Measurements from ENCODE around the gene CATSPERB.
A peak's percentile ranks its signal among the peaks of the same experiment; 100 is the strongest.
"Not testable (repeated sequence)": the region's sequence is repeated elsewhere in the genome, so short reads cannot be mapped to it uniquely, and the experiment has no call there.

Gene CATSPERB

GRCh38 chr14:91731986-91732385 lies at the start of gene CATSPERB:
Gene CATSPERB, minus strand, starts transcription at chr14:91732086. Its CDS starts 2,607 bp downstream, at chr14:91729479.
- DNase-seq (ENCODE audit: extremely low read depth in 1 of 2, low read depth in 1 of 2) = no peak

DNA sequence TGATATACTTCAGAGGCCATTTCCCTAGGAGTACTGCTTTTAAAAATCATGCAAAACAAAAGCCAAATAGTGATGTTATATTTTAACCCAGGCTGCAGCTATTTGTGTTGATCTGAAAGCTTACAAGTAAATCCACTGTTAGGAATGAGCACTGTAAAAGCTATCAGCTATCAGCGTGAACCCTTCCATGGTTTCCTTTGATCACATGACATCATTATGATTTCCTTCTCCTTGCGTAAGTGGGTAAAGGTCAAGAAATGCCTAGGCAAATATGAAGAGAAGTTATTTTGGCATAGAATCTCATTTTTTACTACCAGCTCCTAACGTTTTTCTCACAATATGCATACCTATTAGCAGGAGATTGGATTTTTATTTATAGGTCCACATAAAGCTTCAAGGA lies 48.6 kb upstream of the CATSPERB start:
- DNase-seq (ENCODE audit: extremely low read depth in 1 of 2, low read depth in 1 of 2) = no peak

DNA sequence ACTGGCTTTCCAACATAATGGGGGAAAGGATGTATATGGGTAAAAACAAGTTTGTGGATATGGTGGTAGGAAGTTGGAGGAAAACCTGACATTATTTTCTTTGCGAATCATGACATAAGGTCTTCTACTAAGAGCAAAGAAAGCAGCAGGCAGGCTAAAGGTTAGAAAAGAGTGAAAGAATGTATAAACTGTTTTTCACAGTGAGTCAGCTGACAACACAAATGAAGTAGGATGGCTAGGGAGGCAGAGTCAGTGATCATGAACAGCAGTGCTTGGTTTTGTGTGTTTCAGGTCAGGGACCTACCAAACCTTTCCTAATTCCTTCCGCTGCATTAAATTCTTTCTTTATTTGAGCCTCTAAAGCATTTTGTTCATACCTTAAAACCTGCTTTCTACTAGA lies 46.3 kb upstream of the CATSPERB start:
- DNase-seq (ENCODE audit: extremely low read depth in 1 of 2, low read depth in 1 of 2) = no peak

DNA sequence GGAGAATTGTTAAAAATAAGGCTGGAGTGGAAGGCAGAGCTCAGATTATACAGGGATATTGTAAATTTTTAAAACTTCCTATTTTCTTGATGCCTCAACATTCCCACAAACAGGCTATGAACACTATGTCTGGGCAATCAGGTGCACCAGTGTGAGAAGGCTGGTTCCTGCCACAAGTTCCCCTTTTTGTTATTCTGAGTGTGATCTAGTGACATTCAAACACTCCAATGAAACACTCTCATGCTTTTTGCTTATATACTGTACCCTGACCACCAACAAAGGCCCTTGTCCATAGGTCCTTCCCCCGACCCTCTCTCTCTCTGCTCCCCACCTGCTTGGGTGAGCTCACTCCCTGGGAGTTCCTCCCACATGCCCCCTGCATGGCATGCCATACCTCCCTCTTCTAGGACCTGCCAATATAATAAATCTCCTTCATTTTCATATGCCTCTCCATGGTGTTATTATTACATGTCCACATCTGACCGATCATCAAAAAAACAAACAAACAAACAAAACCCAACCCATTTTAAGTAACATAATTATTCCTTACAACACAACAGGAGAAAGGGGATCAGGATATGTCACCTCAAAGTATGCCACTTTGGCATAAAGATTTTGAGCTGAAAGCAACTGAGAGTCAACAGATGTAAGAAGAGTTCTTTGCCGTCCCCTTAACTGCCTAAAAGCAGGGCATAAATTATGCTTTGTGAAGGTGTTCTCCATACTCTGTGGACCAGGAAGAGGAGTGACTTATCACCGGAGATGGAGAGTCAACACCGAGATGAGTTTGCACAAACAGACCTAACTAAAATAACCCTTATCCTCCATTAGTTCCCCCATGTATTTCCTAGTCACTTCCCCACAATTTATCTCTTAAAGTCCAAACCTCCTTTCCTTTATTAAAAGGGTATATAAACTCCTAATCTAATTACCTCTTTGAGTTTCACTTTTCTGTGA lies 42.5 kb upstream of the CATSPERB start:
- no peak for DNase-seq (ENCODE audit: extremely low read depth in 1 of 2, low read depth in 1 of 2)

DNA sequence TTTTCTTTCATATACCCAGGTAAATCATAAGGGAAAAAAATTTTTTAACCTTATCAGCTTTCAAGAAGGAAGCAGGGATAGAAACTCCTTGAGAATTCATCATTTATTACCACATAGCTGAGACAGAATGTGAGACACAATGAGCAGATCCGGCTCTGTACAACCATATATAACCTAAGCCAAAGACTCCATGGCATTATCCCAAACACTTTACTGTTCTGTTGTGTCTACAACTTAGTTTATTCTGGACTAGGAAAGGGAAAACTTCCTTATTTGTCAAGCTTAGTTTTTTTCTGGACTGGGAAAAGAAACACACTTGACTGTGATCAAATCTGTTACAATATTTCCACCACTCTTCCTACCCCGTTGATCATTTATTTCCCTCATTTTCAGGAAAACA lies 38.3 kb upstream of the CATSPERB start:
- no peak for DNase-seq (ENCODE audit: extremely low read depth in 1 of 2, low read depth in 1 of 2)

GRCh38 chr14:91755570-91756295 lies 23.8 kb upstream of the CATSPERB start:
- DNase-seq (ENCODE audit: extremely low read depth in 1 of 2, low read depth in 1 of 2) = no peak

GRCh38 chr14:91754819-91755218 lies 22.9 kb upstream of the CATSPERB start:
- DNase-seq (ENCODE audit: extremely low read depth in 1 of 2, low read depth in 1 of 2) = no peak

DNA sequence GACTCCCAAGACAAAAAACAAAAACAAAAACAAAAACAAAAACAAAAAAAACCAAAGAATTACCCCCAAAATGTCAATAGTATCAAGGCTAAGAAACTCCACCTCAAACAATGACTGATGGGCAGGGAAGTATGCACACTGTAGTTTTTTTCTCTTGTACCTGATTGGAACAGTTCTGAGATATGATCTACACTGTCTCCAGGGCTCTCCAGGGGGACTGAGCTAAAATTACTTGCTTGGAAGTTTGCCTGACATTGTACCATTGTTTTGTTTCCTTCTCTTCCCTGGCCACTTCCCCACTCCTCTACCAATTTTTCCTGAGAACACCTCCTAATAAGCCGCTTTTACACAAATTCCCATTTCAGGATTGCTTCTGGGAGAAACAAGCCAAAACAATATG lies 22.3 kb upstream of the CATSPERB start:
- no peak for DNase-seq (ENCODE audit: extremely low read depth in 1 of 2, low read depth in 1 of 2)

- no peak for DNase-seq (ENCODE audit: extremely low read depth in 1 of 2, low read depth in 1 of 2)
Observed at GRCh38 chr14:91753501-91754128, 21.7 kb upstream of the CATSPERB start.

DNA sequence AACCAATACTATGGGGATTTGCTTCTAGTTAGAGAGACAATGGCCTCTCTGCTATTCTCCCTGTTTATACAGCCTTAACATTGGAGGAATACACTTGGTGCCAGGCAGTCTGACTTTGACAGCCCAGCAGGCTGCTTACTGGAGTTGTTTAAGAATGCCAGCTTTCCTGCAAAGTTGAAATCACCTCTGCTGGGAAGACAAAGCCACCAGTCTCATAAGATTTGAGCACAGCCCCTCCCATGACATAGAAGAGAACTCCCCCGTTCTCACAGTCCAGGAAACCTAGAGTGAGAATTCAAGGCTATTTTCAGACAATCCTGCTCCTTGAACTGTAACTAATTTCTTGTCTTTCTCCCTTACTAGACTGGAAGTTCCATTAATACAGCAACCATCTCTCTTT lies 21.1 kb upstream of the CATSPERB start:
- no peak for DNase-seq (ENCODE audit: extremely low read depth in 1 of 2, low read depth in 1 of 2)

DNA sequence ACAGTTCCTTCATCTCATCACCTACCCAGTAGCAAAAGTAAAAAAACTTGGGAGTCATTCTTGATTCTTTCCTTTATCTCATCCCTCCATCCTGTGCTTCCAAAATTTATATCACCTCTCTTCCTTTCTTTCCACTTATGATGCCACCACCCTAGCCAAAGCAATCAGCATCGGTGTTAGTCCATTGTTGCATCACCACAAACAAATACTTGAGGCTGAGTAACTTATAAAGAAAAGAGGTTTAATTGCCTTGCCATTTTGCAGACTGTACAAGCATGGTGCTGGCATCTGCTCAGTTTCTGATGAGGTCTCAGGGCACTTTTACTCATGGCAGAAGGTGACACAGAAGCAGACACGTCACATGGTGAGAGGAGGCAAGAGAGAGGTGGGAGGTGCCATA lies 19.8 kb upstream of the CATSPERB start:
- DNase-seq (ENCODE audit: extremely low read depth in 1 of 2, low read depth in 1 of 2) = no peak

GRCh38 chr14:91750634-91751198 lies 18.8 kb upstream of the CATSPERB start:
- no peak for DNase-seq (ENCODE audit: extremely low read depth in 1 of 2, low read depth in 1 of 2)

- DNase-seq (ENCODE audit: extremely low read depth in 1 of 2, low read depth in 1 of 2) = no peak
Observed at GRCh38 chr14:91749868-91750267, 18.0 kb upstream of the CATSPERB start.

- DNase-seq (ENCODE audit: extremely low read depth in 1 of 2, low read depth in 1 of 2) = no peak
Observed at GRCh38 chr14:91748049-91748448, 16.2 kb upstream of the CATSPERB start.

DNA sequence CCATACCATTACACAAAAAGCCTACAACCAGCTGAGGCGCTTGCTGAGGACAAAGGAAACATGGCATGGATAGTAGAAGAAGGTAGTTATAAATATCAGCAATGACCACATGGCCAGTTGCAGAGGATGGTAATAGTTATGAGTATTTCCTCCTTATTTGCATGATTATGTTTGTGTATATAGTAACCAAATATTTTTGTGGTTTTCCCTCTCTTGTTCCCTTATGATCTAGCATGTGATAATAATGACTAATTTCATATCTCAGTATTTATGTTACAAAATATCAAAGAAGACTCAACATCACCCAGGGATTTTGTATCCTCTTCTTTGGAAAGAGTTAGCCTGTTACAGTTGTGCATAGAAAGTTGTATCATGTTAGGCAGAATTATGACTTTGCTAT lies 13.5 kb upstream of the CATSPERB start:
- DNase-seq (ENCODE audit: extremely low read depth in 1 of 2, low read depth in 1 of 2) = no peak

DNA sequence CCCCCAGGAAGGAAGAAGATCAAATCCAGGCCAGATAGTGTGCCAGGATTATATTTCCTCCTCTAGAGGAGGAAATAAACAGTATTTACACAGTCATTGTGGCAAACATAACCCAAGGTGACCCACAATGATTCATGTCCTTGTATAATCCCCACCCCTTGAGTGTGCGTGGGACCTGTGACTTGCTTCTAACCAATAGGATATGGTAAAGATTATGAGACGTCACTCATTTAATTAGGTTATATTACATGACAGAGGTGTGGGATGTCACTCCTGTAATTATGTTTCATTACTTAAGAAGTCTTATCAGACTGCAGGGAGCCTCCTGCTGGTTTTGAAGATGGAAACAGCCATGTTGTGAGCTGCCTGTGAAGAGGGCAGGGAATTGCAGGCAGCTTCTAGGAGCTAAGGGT lies 12.2 kb upstream of the CATSPERB start:
- DNase-seq (ENCODE audit: extremely low read depth in 1 of 2, low read depth in 1 of 2) = peak in 1 of 2 donors; percentile 7

GRCh38 chr14:91743305-91743653 lies 11.4 kb upstream of the CATSPERB start:
- no peak for DNase-seq (ENCODE audit: extremely low read depth in 1 of 2, low read depth in 1 of 2)

GRCh38 chr14:91742621-91743304 lies 10.9 kb upstream of the CATSPERB start:
- DNase-seq (ENCODE audit: extremely low read depth in 1 of 2, low read depth in 1 of 2) = no peak

DNA sequence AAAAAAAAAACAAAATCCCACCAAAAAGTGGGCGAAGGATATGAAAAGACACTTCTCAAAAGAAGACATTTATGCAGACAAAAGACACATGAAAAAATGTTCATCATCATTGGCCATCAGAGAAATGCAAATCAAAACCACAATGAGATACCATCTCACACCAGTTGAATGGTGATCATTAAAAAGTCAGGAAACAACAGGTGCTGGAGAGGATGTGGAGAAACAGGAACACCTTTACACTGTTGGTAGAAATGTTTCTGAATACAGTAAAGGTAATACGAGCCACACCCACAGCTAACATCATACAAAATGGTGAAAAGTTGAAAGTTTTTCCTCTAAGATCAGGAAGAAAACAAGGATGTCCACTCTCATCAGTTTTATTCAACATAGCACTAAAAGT lies 8.0 kb upstream of the CATSPERB start:
- DNase-seq (ENCODE audit: extremely low read depth in 1 of 2, low read depth in 1 of 2) = not testable (repeated sequence)

DNA sequence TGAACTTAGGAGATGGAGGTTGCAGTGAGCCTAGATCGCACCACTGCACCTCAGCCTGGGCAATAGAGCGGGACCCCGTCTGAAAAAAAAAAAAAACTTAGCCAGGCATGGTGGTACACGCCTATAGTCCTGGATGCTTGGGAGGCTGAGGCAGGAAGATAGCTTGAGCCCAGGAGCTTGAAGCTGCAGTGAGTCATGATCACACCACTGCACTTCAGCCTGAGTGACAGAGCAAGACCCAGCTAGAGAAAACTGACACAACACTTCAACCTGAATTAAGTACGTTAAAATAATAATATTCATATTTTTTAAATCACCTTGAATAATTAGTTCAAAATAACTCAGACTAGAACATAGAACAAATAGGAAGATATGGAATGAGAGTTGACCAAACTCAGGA lies 5.7 kb upstream of the CATSPERB start:
- DNase-seq (ENCODE audit: extremely low read depth in 1 of 2, low read depth in 1 of 2) = no peak

Data from stimulated activated CD8-positive, alpha-beta memory T cell treated with anti-CD3 and anti-CD28 coated beads, Interleukin-7, amount 100 ng/mL, for 48 hours (primary cell).